Stimulated activated CD8-positive, alpha-beta memory T cell treated with anti-CD3 and anti-CD28 coated beads, Interleukin-7, amount 100 ng/mL, for 48 hours (primary cell): ENCODE measurements around the gene MFF.
"Not testable (repeated sequence)": the region's sequence is repeated elsewhere in the genome, so short reads cannot be mapped to it uniquely, and the experiment has no call there.

Source experiments
- DNase-seq, 2 donors: peaks; one replicate each; pipeline ENCODE4 v3.0.0-alpha.2; 2020; ENCODE audit warnings: low read depth in 1 of 2; ENCODE audit errors: extremely low read depth in 1 of 2

MFF gene

DNA sequence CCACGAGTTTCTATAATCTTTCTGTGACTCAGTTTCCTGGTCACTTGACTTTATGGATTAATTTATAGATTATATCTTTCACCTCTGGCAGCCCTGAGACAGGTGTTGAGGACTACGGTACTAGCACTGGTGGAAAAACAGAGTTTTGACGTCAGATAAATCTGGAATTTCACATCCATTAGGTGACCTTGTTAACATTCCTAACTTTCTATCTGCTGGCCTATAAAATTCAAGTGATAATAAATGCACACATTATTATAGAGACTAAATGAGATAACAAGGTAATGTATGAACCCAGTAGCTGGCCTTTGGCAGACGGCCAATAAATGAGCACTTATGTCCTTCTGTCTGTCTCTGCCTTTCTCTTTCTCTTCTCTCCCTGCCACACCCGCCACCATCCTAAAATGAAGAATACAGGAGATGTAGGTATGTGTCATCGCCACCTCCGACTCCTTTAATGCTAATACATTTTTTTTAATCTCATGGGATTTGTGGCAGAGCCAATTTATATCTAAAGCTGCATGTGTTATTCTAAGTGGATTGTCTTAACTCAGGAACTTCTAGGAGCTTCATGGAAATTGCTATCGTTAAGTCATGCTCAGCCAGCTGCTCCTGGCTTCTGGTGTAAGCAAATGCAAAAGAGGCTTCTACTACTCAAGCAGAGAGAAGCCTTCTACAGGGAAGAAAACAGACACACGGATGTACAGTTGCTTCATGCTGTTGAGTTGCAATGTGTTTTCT lies 51.8 kb downstream of the MFF start:
- no peak for DNase-seq

DNA sequence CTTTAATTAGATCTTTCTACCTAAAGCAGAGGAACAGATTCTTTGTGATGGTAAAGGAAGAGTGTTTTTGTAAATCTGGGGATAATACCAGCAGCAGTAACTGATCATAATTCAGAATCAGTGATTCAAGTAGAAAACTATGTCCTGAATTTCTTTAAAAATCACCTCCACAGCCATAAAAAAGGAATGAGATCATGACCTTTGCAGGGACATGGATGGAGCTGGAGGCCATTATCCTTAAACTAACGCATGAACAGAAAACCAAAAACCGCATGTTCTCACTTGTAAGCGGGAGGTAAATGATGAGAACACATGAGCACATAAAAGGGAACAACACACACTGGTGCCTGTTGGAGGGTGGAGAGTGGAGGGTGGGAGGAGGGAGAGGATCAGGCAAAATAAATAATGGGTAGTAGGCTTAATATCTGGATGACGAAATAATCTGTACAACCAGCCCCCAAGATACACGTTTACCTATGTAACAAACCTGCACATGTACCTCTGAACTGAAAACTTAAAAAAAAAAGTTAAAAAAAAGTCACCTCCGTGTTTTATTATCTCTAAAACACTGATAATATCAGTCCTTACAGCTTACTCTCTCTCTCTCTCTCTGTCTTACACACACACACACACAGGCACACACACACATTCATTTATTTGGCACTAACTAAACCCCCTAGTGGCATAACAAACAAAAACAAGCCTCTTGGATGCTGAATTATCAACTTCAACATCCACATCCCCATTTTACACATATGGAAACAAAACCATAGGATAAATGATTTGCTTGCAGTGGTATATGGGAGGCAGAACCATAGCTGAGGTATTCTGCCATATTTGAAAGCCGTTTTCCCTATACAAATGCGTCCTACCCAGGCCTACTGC lies 52.7 kb downstream of the MFF start:
- DNase-seq = no peak

- no peak for DNase-seq
Measured at GRCh38 chr2:227378371-227378782, 53.3 kb downstream of the MFF start.

DNA sequence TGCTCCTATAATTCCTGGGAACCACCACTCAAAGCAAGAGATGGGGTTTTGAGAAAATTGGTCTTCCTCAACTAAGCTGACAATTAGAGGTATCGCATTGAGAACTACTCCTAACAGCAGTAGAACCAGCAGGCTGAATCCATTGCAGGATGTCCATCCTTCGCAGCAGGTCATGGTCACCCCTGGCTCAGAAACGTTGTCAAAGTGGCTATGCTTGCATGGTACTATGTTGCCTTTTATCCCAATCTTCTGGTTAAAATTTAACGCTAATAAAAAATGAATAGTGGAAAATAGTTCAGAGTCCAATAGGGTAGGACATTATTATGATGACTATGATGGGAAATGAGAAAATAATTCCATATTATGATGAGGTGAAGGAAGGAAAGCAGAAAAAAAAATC lies 54.0 kb downstream of the MFF start, which contains the start of gene TM4SF20:
TSS of gene TM4SF20 (minus strand) at position 212 of the 400 bp plus-strand sequence. CDS start at position 174, 38 bp downstream.
- no peak for DNase-seq

GRCh38 chr2:227382241-227382835 lies 57.3 kb downstream of the MFF start:
- not testable (repeated sequence) for DNase-seq

- DNase-seq = no peak
Measured at GRCh38 chr2:227383686-227384085, 58.6 kb downstream of the MFF start.

DNA sequence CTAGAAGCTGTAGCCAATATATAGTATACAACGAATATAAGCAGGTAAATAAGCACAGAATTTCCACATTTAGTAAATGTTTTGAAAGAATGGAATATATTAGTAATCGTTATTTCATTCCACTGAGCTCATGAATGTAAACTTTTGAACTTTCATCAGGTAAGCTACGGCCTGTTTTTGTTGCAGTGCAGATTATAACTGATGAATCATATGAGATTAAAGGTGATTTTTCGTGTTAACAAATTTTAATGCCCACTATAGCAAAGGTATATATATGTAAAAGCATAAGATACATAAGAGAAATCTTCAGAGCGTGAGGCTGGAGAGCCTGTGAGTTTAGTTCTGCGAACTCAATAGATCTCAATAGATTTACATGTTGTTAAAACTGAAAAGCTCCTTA lies 61.6 kb downstream of the MFF start:
- no peak for DNase-seq

GRCh38 chr2:227387583-227387982 lies 62.5 kb downstream of the MFF start, which contains the start of gene SCYGR1:
SCYGR1 (minus strand) TSS chr2:227387949; CDS start chr2:227387949, 0 bp downstream.
- not testable (repeated sequence) for DNase-seq

DNA sequence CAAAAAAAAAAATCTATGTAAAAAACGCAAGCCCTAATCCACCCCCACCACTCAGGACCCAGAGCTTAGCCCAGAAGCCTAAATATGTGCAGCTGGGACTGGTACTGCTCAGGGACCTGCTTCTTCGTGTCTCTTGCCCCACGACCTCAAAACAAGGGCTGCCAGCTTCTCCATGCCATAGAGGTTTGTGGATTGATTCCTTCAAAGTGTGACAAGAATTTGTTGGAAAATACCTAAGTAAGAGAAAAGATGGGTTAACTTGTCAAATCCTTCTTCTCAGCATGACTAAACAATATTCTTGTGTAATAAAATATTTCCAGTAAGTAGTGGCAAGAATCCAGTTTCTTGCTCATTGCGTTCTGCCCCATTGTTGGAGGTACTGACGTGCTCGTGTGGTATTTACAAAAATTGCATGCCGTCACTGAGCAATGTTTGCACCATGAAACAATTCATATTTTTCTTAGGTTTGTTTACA lies 63.5 kb downstream of the MFF start:
- DNase-seq = no peak

DNA sequence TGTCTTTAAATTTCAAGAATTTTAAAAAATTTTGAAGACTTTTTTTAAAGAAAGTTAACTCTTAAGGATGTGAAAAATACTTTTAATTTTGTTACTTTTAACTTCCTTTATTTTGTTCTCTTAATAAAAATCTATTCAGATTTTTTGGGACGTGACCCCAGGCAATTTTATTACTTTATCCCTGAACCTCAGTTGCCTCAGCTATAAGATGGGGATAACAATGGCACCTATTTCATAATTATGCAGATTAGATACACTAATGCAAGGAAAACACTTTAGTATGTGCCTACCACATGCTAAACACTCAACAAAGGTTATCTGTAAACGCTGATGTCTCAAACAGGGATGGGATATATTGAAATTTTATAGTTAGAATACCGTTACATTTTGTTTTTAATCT lies 64.2 kb downstream of the MFF start:
- DNase-seq = no peak

DNA sequence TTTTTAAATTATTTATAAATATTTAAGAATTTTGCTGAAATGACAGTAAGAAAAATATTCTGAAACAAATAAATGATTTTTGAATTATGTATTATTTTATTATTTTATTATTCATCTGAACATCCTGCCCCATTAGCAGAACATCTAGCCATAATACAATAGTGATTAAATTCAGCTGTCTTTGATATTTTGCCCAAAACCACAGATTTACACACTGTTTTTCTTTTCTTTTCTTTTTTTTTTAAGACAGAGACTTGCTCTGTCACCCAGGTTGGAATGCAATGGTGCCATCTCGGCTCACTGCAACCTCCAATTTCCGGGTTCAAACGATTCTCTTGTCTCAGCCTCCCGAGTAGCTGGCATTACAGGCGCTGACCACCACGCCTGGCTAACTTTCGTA lies 64.6 kb downstream of the MFF start:
- DNase-seq = no peak

- no peak for DNase-seq
Measured at GRCh38 chr2:227390468-227391256, 65.6 kb downstream of the MFF start.

- no peak for DNase-seq
Measured at GRCh38 chr2:227394401-227394800, 69.3 kb downstream of the MFF start.

- DNase-seq = no peak
Measured at GRCh38 chr2:227395556-227395955, 70.5 kb downstream of the MFF start.

GRCh38 chr2:227397562-227397961 lies 72.5 kb downstream of the MFF start:
- DNase-seq = no peak

- no peak for DNase-seq
Measured at GRCh38 chr2:227398684-227399670, 73.9 kb downstream of the MFF start.

DNA sequence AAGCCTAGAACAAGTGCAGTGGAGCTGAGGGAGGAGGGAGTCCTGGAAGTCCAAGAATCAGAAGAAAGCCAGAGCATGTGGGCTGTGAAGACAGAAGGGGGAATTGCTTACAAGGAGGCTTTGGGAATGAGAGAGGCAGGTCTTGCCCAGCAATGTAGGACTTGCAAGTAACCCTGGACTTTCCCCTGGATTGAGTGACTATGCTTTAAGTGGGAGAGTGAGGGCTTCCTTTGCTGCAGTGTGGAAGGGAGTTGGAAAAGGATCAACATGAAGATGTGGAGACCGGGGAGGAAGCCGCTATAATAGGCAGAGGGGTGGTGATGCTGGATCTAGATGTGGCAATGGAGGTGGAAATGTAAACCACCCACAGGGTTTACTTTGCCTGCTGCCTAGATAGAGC lies 76.5 kb downstream of the MFF start:
- DNase-seq = no peak

- DNase-seq = no peak
Measured at GRCh38 chr2:227402321-227402720, 77.3 kb downstream of the MFF start.

- no peak for DNase-seq
Measured at GRCh38 chr2:227402959-227403358, 77.9 kb downstream of the MFF start.
